CD4-positive, alpha-beta T cell treated with Interleukin-21 for 1 hour (primary cell): ENCODE data around the gene NEIL3.

Experiments
- DNase-seq: peaks from one replicate; pipeline ENCODE4 v3.0.0-alpha.2; 2020

NEIL3 gene

GRCh38 chr4:177309522-177310371 is at the start of gene NEIL3:
NEIL3 (plus strand) TSS chr4:177309874; CDS start chr4:177309954, 80 bp downstream.
- peak; percentile 95 for DNase-seq

- DNase-seq: no peak
Measured at GRCh38 chr4:177263818-177264217, 45.9 kb upstream of the NEIL3 start.

- DNase-seq: no peak
Measured at GRCh38 chr4:177264788-177265422, 44.8 kb upstream of the NEIL3 start.

- DNase-seq: no peak
Measured at GRCh38 chr4:177265729-177266128, 43.9 kb upstream of the NEIL3 start.

GRCh38 chr4:177266506-177266905 is 43.2 kb upstream of the NEIL3 start:
- DNase-seq: no peak

GRCh38 chr4:177267911-177268310 is 41.8 kb upstream of the NEIL3 start:
- no peak for DNase-seq

GRCh38 chr4:177271091-177271490 is 38.6 kb upstream of the NEIL3 start:
- no peak for DNase-seq

- DNase-seq: no peak
Measured at GRCh38 chr4:177271915-177272766, 37.5 kb upstream of the NEIL3 start.

- no peak for DNase-seq
Measured at GRCh38 chr4:177275999-177276398, 33.7 kb upstream of the NEIL3 start.

- no peak for DNase-seq
Measured at GRCh38 chr4:177281351-177281909, 28.2 kb upstream of the NEIL3 start.

GRCh38 chr4:177282284-177282835 is 27.3 kb upstream of the NEIL3 start:
- DNase-seq: no peak

GRCh38 chr4:177283167-177283566 is 26.5 kb upstream of the NEIL3 start:
- DNase-seq: no peak

- DNase-seq: no peak
Measured at GRCh38 chr4:177285953-177286352, 23.7 kb upstream of the NEIL3 start.

GRCh38 chr4:177287255-177287654 is 22.4 kb upstream of the NEIL3 start:
- DNase-seq: no peak

GRCh38 chr4:177288335-177288734 is 21.3 kb upstream of the NEIL3 start:
- no peak for DNase-seq

- DNase-seq: no peak
Measured at GRCh38 chr4:177290780-177291179, 18.9 kb upstream of the NEIL3 start.

- DNase-seq: no peak
Measured at GRCh38 chr4:177292171-177292570, 17.5 kb upstream of the NEIL3 start.

GRCh38 chr4:177293208-177294033 is 16.3 kb upstream of the NEIL3 start:
- no peak for DNase-seq

GRCh38 chr4:177297785-177298391 is 11.8 kb upstream of the NEIL3 start:
- no peak for DNase-seq

- DNase-seq: no peak
Measured at GRCh38 chr4:177301126-177301639, 8.5 kb upstream of the NEIL3 start.
